SU-DHL-6 (cell line): Measurements from ENCODE around the gene SYCE1L.

Source experiments
- H2AFZ ChIP-seq: fragments of 200-600 bp; sonication (generic); 2 replicates; pipeline ENCODE4 v1.6.1; 2014; ENCODE audit warnings: low read depth, mild to moderate bottlenecking, moderate library complexity, mixed read lengths, antibody characterized with exemption, low read length; ENCODE audit not compliant: severe bottlenecking
- H3F3A ChIP-seq: fragments of 200-600 bp; shearing (Covaris generic); 2 replicates; pipeline ENCODE4 v1.6.0; 2016; ENCODE audit warnings: antibody characterized with exemption, mild to moderate bottlenecking; ENCODE audit not compliant: insufficient read depth
- H3K27ac ChIP-seq: fragments of 200-600 bp; sonication (generic); 2 replicates; pipeline ENCODE4 v1.5.1; 2016; ENCODE audit warnings: low read depth, mild to moderate bottlenecking, low read length, moderate library complexity, mixed read lengths
- H3K27me3 ChIP-seq: fragments of 200-600 bp; sonication (generic), shearing (Covaris generic); 2 replicates; pipeline ENCODE4 v1.6.0; 2014; ENCODE audit warnings: mild to moderate bottlenecking, low read length
- H3K36me3 ChIP-seq: fragments of 200-600 bp; sonication (generic); 2 replicates; pipeline ENCODE4 v1.6.1; 2014; ENCODE audit warnings: mild to moderate bottlenecking, low read length, mixed read lengths
- H3K4me2 ChIP-seq: fragments of 300-600, 200-600 bp; shearing (Covaris generic), sonication (generic); 2 replicates; pipeline ENCODE4 v1.6.0; 2014; ENCODE audit warnings: low read length, low read depth, mild to moderate bottlenecking; ENCODE audit not compliant: poor library complexity, severe bottlenecking
- H3K4me3 ChIP-seq: fragments of 200-600 bp; sonication (generic); 2 replicates; pipeline ENCODE4 v1.5.1; 2014; ENCODE audit warnings: antibody characterized with exemption, low read length, mild to moderate bottlenecking, mixed read lengths; ENCODE audit not compliant: insufficient read depth, poor library complexity, severe bottlenecking
- H3K79me2 ChIP-seq: fragments of 200-600 bp; sonication (generic); 2 replicates; pipeline ENCODE4 v1.6.1; 2014; ENCODE audit warnings: mild to moderate bottlenecking, low read length, moderate library complexity; ENCODE audit not compliant: insufficient read depth
- H3K9ac ChIP-seq: fragments of 200-600 bp; sonication (generic); 2 replicates; pipeline ENCODE4 v1.7.0; 2014; ENCODE audit warnings: mild to moderate bottlenecking, low read length
- H3K9me2 ChIP-seq: fragments of 200-600 bp; sonication (generic); replicated peaks from 2 replicates; pipeline ENCODE4 v1.6.1; 2014; ENCODE audit warnings: low read length; ENCODE audit not compliant: insufficient read depth
- H3K9me3 ChIP-seq: fragments of 200-600 bp; sonication (generic); 2 replicates; pipeline ENCODE4 v1.6.1; 2014; ENCODE audit warnings: low read length, mixed read lengths; ENCODE audit not compliant: insufficient read depth
- H4K20me1 ChIP-seq: fragments of 200-600 bp; sonication (generic); 2 replicates; pipeline ENCODE4 v1.6.1; 2014; ENCODE audit warnings: low read depth, mild to moderate bottlenecking, antibody characterized with exemption, low read length, moderate library complexity, mixed read lengths
- EZH2phosphoT487 ChIP-seq: fragments of 200-600 bp; sonication (generic), shearing (Covaris generic); conservative IDR thresholded peaks from 2 replicates; pipeline ENCODE4 v1.6.1; 2018; ENCODE audit warnings: mild to moderate bottlenecking, antibody characterized with exemption, low read length, moderate library complexity, mixed read lengths
- TF ChIP-seq, protein P1 (sequence below): fragments of 200-600 bp; sonication (generic); IDR thresholded peaks from one replicate; pipeline ENCODE4 v1.5.1; 2017; ENCODE audit warnings: antibody characterized with exemption, mild to moderate bottlenecking, low read length, moderate library complexity; ENCODE audit not compliant: insufficient read depth, poor library complexity, severe bottlenecking

Gene SYCE1L

DNA sequence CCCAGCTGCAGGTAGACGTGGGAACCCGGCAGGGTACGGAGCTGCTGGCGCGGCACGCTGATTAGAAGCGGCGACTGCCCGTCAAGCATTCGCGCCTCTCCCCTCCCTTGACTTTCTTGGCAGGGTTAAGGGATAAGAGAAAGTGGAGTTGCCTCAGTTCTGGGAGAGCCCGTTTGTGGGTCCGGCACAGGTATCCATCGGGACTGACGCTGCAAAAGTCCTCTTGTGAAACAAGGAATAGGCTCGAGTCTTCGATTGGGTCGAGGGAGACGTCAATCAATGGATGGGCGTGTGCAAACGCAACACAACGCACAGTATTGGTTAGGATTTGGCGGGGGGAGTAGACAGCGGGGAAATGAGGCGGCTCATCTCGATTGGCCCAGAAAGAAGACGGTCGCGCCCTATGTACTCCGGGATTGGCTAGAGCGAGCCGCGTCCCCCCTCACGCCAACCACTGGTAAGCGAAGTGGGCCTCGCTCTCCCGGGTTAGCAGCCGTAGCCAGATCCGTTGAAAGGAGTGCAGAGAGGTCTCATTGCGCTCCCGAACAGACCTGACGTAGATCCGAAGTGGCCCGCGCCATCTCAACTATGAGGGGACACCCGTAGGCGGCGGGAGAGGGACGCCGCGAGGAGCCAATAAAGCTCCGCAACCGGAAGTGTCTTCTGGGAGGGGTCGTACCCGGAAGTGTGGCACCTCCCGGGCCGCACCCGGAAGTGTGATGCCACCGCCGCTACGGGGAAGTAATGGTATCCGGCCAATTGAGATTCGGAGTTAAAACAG is 8.5 kb upstream of the SYCE1L start, which contains the start of gene MON1B:
MON1B (plus strand) TSS at position 713 of the 781 bp plus-strand sequence. CDS start 296 bp downstream, outside the sequence.
- Histone ChIP-seq H3K27ac (peak within 1 kb of the TSS; percentile 97), H3K9ac (peak within 1 kb of the TSS; percentile 91), H3K27me3 (no peaks in the 10 kb centered on the region), H2AFZ (peak within 1 kb of the TSS; percentile 89), H3K36me3 (0 out of 2 replicates have a peak, but pooled peaks cover 6% of the 10 kb centered on the region), H4K20me1 (peaks cover 4% of the 10 kb centered on the region; the same call in 1 of the 2 replicates), H3K9me2 (no peaks in the 10 kb centered on the region), H3K4me2 (peak within 1 kb of the TSS; percentile 97), H3F3A (peaks cover 11% of the 10 kb centered on the region), H3K79me2 (peaks cover 33% of the 10 kb centered on the region), H3K9me3 (no peaks in the 10 kb centered on the region), H3K4me3 (peak within 1 kb of the TSS; percentile 97)
- TF ChIP-seq, protein P1, sequence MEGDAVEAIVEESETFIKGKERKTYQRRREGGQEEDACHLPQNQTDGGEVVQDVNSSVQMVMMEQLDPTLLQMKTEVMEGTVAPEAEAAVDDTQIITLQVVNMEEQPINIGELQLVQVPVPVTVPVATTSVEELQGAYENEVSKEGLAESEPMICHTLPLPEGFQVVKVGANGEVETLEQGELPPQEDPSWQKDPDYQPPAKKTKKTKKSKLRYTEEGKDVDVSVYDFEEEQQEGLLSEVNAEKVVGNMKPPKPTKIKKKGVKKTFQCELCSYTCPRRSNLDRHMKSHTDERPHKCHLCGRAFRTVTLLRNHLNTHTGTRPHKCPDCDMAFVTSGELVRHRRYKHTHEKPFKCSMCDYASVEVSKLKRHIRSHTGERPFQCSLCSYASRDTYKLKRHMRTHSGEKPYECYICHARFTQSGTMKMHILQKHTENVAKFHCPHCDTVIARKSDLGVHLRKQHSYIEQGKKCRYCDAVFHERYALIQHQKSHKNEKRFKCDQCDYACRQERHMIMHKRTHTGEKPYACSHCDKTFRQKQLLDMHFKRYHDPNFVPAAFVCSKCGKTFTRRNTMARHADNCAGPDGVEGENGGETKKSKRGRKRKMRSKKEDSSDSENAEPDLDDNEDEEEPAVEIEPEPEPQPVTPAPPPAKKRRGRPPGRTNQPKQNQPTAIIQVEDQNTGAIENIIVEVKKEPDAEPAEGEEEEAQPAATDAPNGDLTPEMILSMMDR: no peak
- no peak for TF ChIP-seq EZH2phosphoT487

DNA sequence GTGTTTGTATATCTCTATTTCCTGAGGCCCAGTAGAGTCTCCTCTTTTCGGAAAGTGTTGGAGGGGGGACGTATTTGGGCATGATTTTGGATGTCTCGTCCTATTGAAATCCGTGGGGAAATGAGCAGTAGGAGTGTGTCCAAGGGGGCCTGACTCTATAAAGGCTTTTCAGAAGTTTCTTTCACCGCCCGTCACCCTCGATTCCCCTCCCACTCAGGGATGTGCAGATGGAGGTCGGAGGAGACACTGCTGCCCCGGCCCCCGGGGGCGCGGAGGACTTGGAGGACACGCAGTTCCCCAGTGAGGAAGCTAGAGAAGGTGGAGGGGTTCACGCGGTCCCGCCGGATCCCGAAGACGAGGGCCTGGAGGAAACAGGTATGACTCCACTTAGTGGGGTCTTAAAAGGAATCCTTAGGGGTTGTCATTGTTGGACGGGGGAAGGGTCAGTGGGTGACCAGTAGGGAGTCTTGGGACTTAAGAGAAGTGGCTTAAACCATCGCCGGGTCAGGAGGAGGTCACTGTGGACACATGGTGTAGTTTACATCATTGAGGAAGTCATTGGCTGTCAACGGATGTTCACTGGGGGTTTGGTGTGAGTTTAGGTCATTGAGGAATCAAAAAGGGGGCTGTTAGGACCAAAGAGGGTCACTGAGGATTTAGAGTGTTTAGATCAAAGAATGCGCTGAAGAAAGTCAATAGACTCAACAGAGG is 7.8 kb upstream of the SYCE1L start:
- TF ChIP-seq EZH2phosphoT487: no peak
- TF ChIP-seq, protein P1: no peak
- Histone ChIP-seq H3K79me2 (peaks cover 33% of the 10 kb centered on the region), H3K9me2 (no peaks in the 10 kb centered on the region), H3K9ac (peak overlapping the region; percentile 91), H2AFZ (peak overlapping the region; percentile 82), H3K36me3 (0 out of 2 replicates have a peak, but pooled peaks cover 6% of the 10 kb centered on the region), H4K20me1 (peaks cover 4% of the 10 kb centered on the region; the same call in 1 of the 2 replicates), H3K9me3 (no peaks in the 10 kb centered on the region), H3K4me3 (peak overlapping the region; percentile 97), H3K27me3 (no peaks in the 10 kb centered on the region), H3K4me2 (peak overlapping the region; percentile 92), H3F3A (peaks cover 11% of the 10 kb centered on the region), H3K27ac (peak overlapping the region; percentile 97)

DNA sequence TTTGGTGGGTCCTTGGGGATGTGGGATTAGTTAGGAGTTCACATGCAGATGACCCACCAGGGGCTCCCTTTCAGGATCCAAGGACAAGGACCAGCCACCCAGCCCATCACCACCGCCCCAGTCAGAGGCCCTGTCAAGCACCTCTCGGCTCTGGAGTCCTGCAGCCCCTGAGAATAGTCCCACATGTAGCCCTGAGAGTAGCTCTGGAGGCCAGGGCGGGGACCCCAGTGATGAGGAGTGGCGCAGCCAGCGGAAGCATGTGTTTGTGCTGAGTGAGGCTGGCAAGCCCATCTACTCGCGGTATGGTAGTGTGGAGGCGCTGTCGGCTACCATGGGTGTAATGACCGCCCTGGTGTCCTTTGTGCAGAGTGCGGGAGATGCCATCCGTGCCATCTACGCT is 5.8 kb upstream of the SYCE1L start:
- no peaks in the 10 kb centered on the region for H3K27me3 ChIP-seq
- no peak overlapping the region for H3K27ac ChIP-seq
- H3K9ac ChIP-seq: no peak overlapping the region
- H3K9me3 ChIP-seq: no peaks in the 10 kb centered on the region
- TF ChIP-seq EZH2phosphoT487: no peak
- TF ChIP-seq, protein P1: no peak
- no peak overlapping the region for H2AFZ ChIP-seq
- peaks cover 33% of the 10 kb centered on the region for H3K79me2 ChIP-seq
- H3K36me3 ChIP-seq: 0 out of 2 replicates have a peak, but pooled peaks cover 6% of the 10 kb centered on the region
- H3K9me2 ChIP-seq: no peaks in the 10 kb centered on the region
- H3F3A ChIP-seq: peaks cover 11% of the 10 kb centered on the region
- H4K20me1 ChIP-seq: peaks cover 4% of the 10 kb centered on the region; the same call in 1 of the 2 replicates
- no peak overlapping the region for H3K4me2 ChIP-seq
- H3K4me3 ChIP-seq: no peak overlapping the region
